ENCODE data around the gene TMEM125. TPM values are rescaled to one million over a fixed set of nuclear protein-coding genes. Genes with fewer than 3 reads are reported as not detected.
A peak's percentile ranks its signal among the peaks of the same experiment; 100 is the strongest.

TMEM125 gene
- 10 to 100 TPM; 18.3 to 29.9 TPM for total RNA-seq

- Histone ChIP-seq H3K36me3 (no peaks in the 10 kb centered on the region), H3K4me3 (peak within 1 kb of the TSS; percentile 13 to 30), H3K9me3 (no peaks in the 10 kb centered on the region), H3K4me1 (replicated peaks) (no peaks in the 10 kb centered on the region), H3K27ac (peak within 1 kb of the TSS; percentile 73 to 75), H3K27me3 (replicated peaks; ENCODE audit: insufficient read depth) (no peaks in the 10 kb centered on the region)
- TF ChIP-seq POLR2AphosphoS5 (IDR thresholded peaks at IDR 0.05) (peak; percentile 42), POLR2A (IDR thresholded peaks at IDR 0.05) (no peak)
- 66% methylated on average over 7 of the region's 7 CpGs for WGBS
- peak; percentile 74 for DNase-seq (ENCODE audit: low spot score)
- intact Hi-C loops (cut with DNase I) = no loop called here
These were observed at the start of gene TMEM125 for GRCh38 chr1:43269627-43270375. TSS of gene TMEM125 (plus strand) at chr1:43269983. CDS start at chr1:43272723, 2,740 bp downstream.

- 83% methylated on average over 7 of the region's 7 CpGs for WGBS
- H3K4me3 ChIP-seq = no peak overlapping the region
- H3K9me3 ChIP-seq = no peaks in the 10 kb centered on the region
- TF ChIP-seq POLR2A (IDR thresholded peaks at IDR 0.05) (no peak), POLR2AphosphoS5 (IDR thresholded peaks at IDR 0.05) (no peak)
- TF ChIP-seq, protein P1, sequence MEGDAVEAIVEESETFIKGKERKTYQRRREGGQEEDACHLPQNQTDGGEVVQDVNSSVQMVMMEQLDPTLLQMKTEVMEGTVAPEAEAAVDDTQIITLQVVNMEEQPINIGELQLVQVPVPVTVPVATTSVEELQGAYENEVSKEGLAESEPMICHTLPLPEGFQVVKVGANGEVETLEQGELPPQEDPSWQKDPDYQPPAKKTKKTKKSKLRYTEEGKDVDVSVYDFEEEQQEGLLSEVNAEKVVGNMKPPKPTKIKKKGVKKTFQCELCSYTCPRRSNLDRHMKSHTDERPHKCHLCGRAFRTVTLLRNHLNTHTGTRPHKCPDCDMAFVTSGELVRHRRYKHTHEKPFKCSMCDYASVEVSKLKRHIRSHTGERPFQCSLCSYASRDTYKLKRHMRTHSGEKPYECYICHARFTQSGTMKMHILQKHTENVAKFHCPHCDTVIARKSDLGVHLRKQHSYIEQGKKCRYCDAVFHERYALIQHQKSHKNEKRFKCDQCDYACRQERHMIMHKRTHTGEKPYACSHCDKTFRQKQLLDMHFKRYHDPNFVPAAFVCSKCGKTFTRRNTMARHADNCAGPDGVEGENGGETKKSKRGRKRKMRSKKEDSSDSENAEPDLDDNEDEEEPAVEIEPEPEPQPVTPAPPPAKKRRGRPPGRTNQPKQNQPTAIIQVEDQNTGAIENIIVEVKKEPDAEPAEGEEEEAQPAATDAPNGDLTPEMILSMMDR (IDR thresholded peaks at IDR 0.05) = no peak
- DNase-seq (ENCODE audit: low spot score) = no peak
- H3K27me3 ChIP-seq (replicated peaks; ENCODE audit: insufficient read depth) = no peaks in the 10 kb centered on the region
- H3K27ac ChIP-seq = no peak overlapping the region
- intact Hi-C loops (cut with DNase I) = loop anchor here (10.0 kb wide), 1 partner anchor 304 kb away; no protein-coding TSS in a partner anchor
- peaks cover 3% of the 10 kb centered on the region for H3K4me1 ChIP-seq (replicated peaks)
- H3K36me3 ChIP-seq = no peaks in the 10 kb centered on the region
These were observed 48.6 kb upstream of the TMEM125 start for GRCh38 chr1:43220905-43221778.

GRCh38 chr1:43221797-43222196, 48.0 kb upstream of the TMEM125 start:
- H3K27me3 ChIP-seq (replicated peaks; ENCODE audit: insufficient read depth) = no peaks in the 10 kb centered on the region
- H3K27ac ChIP-seq = no peak overlapping the region
- no peak for TF ChIP-seq POLR2AphosphoS5 (IDR thresholded peaks at IDR 0.05)
- no peak for TF ChIP-seq POLR2A (IDR thresholded peaks at IDR 0.05)
- TF ChIP-seq, protein P1 (IDR thresholded peaks at IDR 0.05) = no peak
- intact Hi-C loops (cut with DNase I) = loop anchor here (10.0 kb wide), 1 partner anchor 303 kb away; no protein-coding TSS in a partner anchor
- H3K4me1 ChIP-seq (replicated peaks) = no peaks in the 10 kb centered on the region
- no peak overlapping the region for H3K4me3 ChIP-seq
- 92% methylated on average over 1 of the region's 1 CpG for WGBS
- H3K9me3 ChIP-seq = no peaks in the 10 kb centered on the region
- H3K36me3 ChIP-seq = no peaks in the 10 kb centered on the region
- no peak for DNase-seq (ENCODE audit: low spot score)

GRCh38 chr1:43222879-43223278, 46.9 kb upstream of the TMEM125 start:
- WGBS = 73% methylated on average over 9 of the region's 9 CpGs
- Histone ChIP-seq H3K4me1 (replicated peaks) (peaks cover 6% of the 10 kb centered on the region), H3K27ac (no peak overlapping the region), H3K27me3 (replicated peaks; ENCODE audit: insufficient read depth) (no peaks in the 10 kb centered on the region), H3K4me3 (no peak overlapping the region), H3K36me3 (no peaks in the 10 kb centered on the region), H3K9me3 (no peaks in the 10 kb centered on the region)
- no peak for DNase-seq (ENCODE audit: low spot score)
- TF ChIP-seq POLR2A (IDR thresholded peaks at IDR 0.05) = no peak
- TF ChIP-seq POLR2AphosphoS5 (IDR thresholded peaks at IDR 0.05) = no peak
- TF ChIP-seq, protein P1 (IDR thresholded peaks at IDR 0.05) = no peak
- intact Hi-C loops (cut with DNase I) = loop anchor here (10.0 kb wide), 1 partner anchor 302 kb away; no protein-coding TSS in a partner anchor

- H3K27me3 ChIP-seq (replicated peaks; ENCODE audit: insufficient read depth) = no peaks in the 10 kb centered on the region
- no peak for DNase-seq (ENCODE audit: low spot score)
- 58% methylated on average over 3 of the region's 3 CpGs for WGBS
- no peak overlapping the region for H3K4me3 ChIP-seq
- peaks cover 6% of the 10 kb centered on the region for H3K4me1 ChIP-seq (replicated peaks)
- no peaks in the 10 kb centered on the region for H3K36me3 ChIP-seq
- intact Hi-C loops (cut with DNase I) = loop anchor here (10.0 kb wide), 1 partner anchor 300 kb away; no protein-coding TSS in a partner anchor
- no peak for TF ChIP-seq POLR2A (IDR thresholded peaks at IDR 0.05)
- TF ChIP-seq, protein P1 (IDR thresholded peaks at IDR 0.05) = no peak
- no peak for TF ChIP-seq POLR2AphosphoS5 (IDR thresholded peaks at IDR 0.05)
- no peak overlapping the region for H3K27ac ChIP-seq
- H3K9me3 ChIP-seq = no peaks in the 10 kb centered on the region
These were observed 44.6 kb upstream of the TMEM125 start for GRCh38 chr1:43225168-43225567.

Data from prostate gland (tissue), 2 donors.